ENCODE measurements around the gene FRMPD2. TPM values are rescaled to one million over a fixed set of nuclear protein-coding genes. Genes with fewer than 3 reads are reported as not detected.

The FRMPD2 gene
- total RNA-seq, 1 experiment from 2014 or later, result 1.1 TPM

DNA sequence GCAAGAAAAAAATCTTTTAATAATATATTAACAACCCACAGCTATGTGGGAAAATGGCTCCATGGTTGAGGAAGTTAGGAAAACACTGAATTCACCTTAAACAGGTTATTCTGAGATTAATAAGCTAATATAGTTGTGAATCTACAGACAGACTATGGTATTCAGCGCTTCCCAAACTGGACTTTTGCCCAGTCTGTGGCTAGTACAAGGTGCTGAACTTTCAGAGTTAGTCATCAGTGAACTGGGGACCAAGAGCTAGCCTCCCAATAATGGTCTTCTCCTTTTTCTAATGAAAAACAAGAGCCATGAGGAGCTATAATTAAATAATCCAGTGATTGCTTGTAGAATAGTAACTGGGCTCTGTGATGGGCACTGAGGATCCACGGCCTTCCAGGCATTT lies 65.3 kb downstream of the FRMPD2 start (continued):
- no peak for TF ChIP-seq PRRX2 (CRISPR knock-in tag; IDR thresholded peaks at IDR 0.05)
- no peak for TF ChIP-seq ZNF232 (CRISPR knock-in tag; IDR thresholded peaks at IDR 0.05)
- TF ChIP-seq, protein P1, sequence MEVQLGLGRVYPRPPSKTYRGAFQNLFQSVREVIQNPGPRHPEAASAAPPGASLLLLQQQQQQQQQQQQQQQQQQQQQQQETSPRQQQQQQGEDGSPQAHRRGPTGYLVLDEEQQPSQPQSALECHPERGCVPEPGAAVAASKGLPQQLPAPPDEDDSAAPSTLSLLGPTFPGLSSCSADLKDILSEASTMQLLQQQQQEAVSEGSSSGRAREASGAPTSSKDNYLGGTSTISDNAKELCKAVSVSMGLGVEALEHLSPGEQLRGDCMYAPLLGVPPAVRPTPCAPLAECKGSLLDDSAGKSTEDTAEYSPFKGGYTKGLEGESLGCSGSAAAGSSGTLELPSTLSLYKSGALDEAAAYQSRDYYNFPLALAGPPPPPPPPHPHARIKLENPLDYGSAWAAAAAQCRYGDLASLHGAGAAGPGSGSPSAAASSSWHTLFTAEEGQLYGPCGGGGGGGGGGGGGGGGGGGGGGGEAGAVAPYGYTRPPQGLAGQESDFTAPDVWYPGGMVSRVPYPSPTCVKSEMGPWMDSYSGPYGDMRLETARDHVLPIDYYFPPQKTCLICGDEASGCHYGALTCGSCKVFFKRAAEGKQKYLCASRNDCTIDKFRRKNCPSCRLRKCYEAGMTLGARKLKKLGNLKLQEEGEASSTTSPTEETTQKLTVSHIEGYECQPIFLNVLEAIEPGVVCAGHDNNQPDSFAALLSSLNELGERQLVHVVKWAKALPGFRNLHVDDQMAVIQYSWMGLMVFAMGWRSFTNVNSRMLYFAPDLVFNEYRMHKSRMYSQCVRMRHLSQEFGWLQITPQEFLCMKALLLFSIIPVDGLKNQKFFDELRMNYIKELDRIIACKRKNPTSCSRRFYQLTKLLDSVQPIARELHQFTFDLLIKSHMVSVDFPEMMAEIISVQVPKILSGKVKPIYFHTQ (CRISPR knock-in tag; IDR thresholded peaks at IDR 0.05), result no peak
- no peak for TF ChIP-seq ZNF396 (CRISPR knock-in tag; IDR thresholded peaks at IDR 0.05; ENCODE audit: borderline replicate concordance)
- no peak for TF ChIP-seq TEAD1 (CRISPR knock-in tag; IDR thresholded peaks at IDR 0.05)
- no peak for TF ChIP-seq NR3C1 (CRISPR knock-in tag; conservative IDR thresholded peaks at IDR 0.05; ENCODE audit: low read depth)
- TF ChIP-seq TP53 (CRISPR knock-in tag; IDR thresholded peaks at IDR 0.05), result no peak

DNA sequence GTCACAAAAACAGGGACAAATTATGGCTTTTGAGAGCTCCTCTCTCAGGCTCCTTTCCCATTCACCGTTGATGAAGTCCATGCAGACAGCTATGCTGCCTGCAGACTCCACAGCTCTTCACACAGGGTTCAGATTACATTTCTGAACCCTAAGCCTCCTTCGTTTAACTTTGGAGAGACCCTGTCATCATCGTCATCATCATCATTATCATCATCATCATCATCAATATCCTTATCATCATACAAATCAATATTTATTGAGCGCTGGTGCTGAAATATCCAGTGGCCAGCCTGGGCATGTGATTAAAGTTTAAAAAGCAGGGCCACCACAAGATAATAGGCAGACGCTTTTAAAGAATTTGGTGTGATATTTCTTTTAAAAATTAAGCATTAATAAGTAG lies 66.6 kb downstream of the FRMPD2 start:
- H3K36me3 Mint-ChIP-seq, result no peaks in the 10 kb centered on the region
- H3K27me3 Mint-ChIP-seq (ENCODE audit: low read depth), result no peaks in the 10 kb centered on the region; the same call in 1 of the 2 replicates
- H3K9me3 Mint-ChIP-seq, result no peaks in the 10 kb centered on the region
- H3K4me1 Mint-ChIP-seq, result peaks cover 12% of the 10 kb centered on the region
- ATAC-seq (no peak), DNase-seq (ENCODE audit: low spot score) (no peak)
- ChIA-PET CTCF (interaction anchor here (1.6 kb wide), 1 partner anchor 82 kb away, joined by 3 read pairs; no protein-coding TSS in a partner anchor), POLR2A (no interaction called here)
- TF ChIP-seq FOXK1 (CRISPR knock-in tag; IDR thresholded peaks at IDR 0.05) (no peak), ZNF219 (CRISPR knock-in tag; IDR thresholded peaks at IDR 0.05; ENCODE audit: borderline replicate concordance) (no peak), NR2C2 (CRISPR knock-in tag; IDR thresholded peaks at IDR 0.05) (no peak), ATF1 (CRISPR knock-in tag; IDR thresholded peaks at IDR 0.05) (no peak)
- TF ChIP-seq, protein P2, sequence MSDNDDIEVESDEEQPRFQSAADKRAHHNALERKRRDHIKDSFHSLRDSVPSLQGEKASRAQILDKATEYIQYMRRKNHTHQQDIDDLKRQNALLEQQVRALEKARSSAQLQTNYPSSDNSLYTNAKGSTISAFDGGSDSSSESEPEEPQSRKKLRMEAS (CRISPR knock-in tag; IDR thresholded peaks at IDR 0.05), result no peak
- TF ChIP-seq, protein P3, sequence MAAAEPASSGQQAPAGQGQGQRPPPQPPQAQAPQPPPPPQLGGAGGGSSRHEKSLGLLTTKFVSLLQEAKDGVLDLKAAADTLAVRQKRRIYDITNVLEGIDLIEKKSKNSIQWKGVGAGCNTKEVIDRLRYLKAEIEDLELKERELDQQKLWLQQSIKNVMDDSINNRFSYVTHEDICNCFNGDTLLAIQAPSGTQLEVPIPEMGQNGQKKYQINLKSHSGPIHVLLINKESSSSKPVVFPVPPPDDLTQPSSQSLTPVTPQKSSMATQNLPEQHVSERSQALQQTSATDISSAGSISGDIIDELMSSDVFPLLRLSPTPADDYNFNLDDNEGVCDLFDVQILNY (CRISPR knock-in tag; IDR thresholded peaks at IDR 0.05), result no peak
- TF ChIP-seq, protein P4, sequence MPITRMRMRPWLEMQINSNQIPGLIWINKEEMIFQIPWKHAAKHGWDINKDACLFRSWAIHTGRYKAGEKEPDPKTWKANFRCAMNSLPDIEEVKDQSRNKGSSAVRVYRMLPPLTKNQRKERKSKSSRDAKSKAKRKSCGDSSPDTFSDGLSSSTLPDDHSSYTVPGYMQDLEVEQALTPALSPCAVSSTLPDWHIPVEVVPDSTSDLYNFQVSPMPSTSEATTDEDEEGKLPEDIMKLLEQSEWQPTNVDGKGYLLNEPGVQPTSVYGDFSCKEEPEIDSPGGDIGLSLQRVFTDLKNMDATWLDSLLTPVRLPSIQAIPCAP (CRISPR knock-in tag; IDR thresholded peaks at IDR 0.05), result no peak
- TF ChIP-seq, protein P5, sequence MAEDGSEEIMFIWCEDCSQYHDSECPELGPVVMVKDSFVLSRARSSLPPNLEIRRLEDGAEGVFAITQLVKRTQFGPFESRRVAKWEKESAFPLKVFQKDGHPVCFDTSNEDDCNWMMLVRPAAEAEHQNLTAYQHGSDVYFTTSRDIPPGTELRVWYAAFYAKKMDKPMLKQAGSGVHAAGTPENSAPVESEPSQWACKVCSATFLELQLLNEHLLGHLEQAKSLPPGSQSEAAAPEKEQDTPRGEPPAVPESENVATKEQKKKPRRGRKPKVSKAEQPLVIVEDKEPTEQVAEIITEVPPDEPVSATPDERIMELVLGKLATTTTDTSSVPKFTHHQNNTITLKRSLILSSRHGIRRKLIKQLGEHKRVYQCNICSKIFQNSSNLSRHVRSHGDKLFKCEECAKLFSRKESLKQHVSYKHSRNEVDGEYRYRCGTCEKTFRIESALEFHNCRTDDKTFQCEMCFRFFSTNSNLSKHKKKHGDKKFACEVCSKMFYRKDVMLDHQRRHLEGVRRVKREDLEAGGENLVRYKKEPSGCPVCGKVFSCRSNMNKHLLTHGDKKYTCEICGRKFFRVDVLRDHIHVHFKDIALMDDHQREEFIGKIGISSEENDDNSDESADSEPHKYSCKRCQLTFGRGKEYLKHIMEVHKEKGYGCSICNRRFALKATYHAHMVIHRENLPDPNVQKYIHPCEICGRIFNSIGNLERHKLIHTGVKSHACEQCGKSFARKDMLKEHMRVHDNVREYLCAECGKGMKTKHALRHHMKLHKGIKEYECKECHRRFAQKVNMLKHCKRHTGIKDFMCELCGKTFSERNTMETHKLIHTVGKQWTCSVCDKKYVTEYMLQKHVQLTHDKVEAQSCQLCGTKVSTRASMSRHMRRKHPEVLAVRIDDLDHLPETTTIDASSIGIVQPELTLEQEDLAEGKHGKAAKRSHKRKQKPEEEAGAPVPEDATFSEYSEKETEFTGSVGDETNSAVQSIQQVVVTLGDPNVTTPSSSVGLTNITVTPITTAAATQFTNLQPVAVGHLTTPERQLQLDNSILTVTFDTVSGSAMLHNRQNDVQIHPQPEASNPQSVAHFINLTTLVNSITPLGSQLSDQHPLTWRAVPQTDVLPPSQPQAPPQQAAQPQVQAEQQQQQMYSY (CRISPR knock-in tag; IDR thresholded peaks at IDR 0.05), result no peak
- H3K4me3 Mint-ChIP-seq, result no peak overlapping the region
- no peak overlapping the region for H3K27ac Mint-ChIP-seq

All from WTC11 (cell line).